DND-41 (cell line): ENCODE data around the gene TXK.

Experiments used
- CTCF ChIP-seq: IDR thresholded peaks from 2 replicates; pipeline ENCODE4 v1.5.1; 2012; ENCODE audit warnings: borderline replicate concordance, low read length, moderate library complexity, mild to moderate bottlenecking; ENCODE audit not compliant: poor library complexity, severe bottlenecking; ENCODE audit errors: extremely low read depth
- EZH2 ChIP-seq: IDR thresholded peaks from 3 replicates; pipeline ENCODE4 v1.6.1; 2012; ENCODE audit warnings: borderline replicate concordance, low read depth, mild to moderate bottlenecking, moderate library complexity, low read length, inconsistent platforms; ENCODE audit not compliant: severe bottlenecking

GRCh38 chr4:48147621-48148020 lies 13.6 kb upstream of the TXK start:
- TF ChIP-seq CTCF (no peak), EZH2 (no peak)
